GM12875 (cell line): Measurements from ENCODE around the gene DIPK1A.
"Not testable (repeated sequence)": the region's sequence is repeated elsewhere in the genome, so short reads cannot be mapped to it uniquely, and the experiment has no call there.

Experiments
- H3K4me3 ChIP-seq: one replicate; pipeline ENCODE4 v1.5.1; 2011; ENCODE audit warnings: low read depth, low read length, control low read depth
- TF ChIP-seq, protein P1 (sequence below): IDR thresholded peaks from 2 replicates; pipeline ENCODE4 v1.5.1; 2011; ENCODE audit warnings: low read depth, mild to moderate bottlenecking, control low read depth, inconsistent platforms, low read length, moderate library complexity, borderline replicate concordance; ENCODE audit not compliant: insufficient read depth

Gene DIPK1A

GRCh38 chr1:92980732-92981647 lies 19.7 kb upstream of the DIPK1A start:
- TF ChIP-seq, protein P1, sequence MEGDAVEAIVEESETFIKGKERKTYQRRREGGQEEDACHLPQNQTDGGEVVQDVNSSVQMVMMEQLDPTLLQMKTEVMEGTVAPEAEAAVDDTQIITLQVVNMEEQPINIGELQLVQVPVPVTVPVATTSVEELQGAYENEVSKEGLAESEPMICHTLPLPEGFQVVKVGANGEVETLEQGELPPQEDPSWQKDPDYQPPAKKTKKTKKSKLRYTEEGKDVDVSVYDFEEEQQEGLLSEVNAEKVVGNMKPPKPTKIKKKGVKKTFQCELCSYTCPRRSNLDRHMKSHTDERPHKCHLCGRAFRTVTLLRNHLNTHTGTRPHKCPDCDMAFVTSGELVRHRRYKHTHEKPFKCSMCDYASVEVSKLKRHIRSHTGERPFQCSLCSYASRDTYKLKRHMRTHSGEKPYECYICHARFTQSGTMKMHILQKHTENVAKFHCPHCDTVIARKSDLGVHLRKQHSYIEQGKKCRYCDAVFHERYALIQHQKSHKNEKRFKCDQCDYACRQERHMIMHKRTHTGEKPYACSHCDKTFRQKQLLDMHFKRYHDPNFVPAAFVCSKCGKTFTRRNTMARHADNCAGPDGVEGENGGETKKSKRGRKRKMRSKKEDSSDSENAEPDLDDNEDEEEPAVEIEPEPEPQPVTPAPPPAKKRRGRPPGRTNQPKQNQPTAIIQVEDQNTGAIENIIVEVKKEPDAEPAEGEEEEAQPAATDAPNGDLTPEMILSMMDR = no peak
- H3K4me3 ChIP-seq = no peak overlapping the region

GRCh38 chr1:92975551-92976232 lies 14.4 kb upstream of the DIPK1A start:
- TF ChIP-seq, protein P1 = no peak
- H3K4me3 ChIP-seq = no peak overlapping the region

- H3K4me3 ChIP-seq = not testable (repeated sequence)
These were observed 12.8 kb upstream of the DIPK1A start for GRCh38 chr1:92974112-92974511.

DNA sequence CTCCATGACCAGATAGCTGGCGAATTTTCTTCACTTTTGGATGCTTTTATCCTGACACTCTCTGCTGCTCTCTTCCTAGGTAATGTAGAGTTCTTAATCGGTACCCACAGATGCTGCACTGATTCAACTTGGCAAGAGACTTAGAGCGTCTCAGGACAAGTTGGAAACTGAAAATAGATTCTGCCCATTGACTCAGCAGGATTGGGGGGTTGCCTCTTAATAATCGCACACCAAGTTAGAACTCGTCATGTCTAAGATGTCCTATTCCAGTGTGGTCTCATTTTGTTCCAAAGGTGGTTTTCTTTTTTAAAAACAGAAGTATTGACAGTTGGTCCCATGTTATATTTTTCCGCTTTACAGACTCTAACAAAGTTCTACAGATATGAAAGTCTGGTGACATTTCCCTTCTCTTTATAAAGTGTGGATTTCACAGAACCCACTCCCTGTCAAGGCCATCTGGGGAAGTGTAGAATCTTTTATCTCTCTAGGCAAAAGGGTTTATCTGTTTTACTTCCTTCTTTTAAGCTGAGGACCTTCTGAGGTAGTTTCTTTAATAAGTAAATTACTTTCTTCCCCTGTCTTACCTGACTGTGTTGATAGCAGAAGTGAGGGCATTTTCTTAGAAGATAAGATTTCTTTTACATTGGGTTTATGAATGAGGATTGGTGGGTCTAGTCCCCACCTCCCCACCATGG lies 12.1 kb upstream of the DIPK1A start:
- TF ChIP-seq, protein P1 = no peak
- H3K4me3 ChIP-seq = no peak overlapping the region

DNA sequence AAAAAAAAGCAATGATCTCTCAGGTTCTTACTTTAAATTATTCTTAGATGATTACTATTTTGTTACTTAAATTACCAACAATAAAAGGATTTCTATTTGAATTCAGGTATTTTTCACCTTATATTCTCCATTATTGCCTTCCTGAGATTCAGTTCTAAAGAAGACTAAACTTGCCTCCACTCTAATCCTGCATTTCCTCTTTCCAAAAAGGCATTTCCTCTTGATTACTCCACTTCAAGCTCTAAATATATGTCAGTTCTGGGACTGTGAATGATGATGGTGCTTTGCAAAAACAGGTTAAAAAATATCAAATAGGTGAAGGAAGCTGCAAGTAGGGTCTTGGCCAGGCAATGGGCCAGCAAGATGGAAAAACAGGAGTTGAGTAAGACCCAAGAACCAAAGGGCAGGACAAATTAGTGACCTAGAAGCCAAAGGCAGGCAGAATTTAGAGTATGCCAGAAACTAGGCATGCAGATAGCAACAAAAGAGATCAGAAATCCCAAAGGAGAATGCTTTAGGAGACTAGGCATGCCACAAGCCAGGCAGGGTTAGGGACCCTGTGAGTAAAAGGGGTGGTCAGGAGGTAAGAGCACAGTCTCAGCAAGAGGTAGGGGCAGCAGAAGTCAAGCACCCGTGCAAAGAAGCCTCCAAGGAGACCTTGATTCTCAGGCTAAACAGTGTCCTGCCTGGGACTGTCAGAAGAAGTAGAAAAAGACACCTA lies 11.3 kb upstream of the DIPK1A start:
- TF ChIP-seq, protein P1 = no peak
- no peak overlapping the region for H3K4me3 ChIP-seq

DNA sequence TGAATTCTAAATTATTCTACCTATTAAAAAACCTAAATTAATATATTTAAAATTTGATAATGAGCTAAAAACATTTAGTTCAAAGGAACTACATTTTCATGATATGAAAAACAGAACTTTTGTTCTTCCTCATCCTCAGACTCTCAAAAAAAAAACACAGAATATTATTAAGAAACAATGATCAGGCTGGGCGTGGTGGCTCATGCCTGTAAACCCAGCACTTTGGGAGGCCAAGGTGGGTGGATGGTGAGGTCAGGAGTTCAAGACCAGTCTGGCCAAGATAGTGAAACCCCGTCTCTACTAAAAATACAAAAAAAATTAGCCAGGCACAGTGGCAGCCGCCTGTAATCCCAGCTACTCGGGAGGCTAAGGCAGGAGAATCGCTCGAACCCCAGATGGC lies 10.7 kb upstream of the DIPK1A start:
- H3K4me3 ChIP-seq = not testable (repeated sequence)

DNA sequence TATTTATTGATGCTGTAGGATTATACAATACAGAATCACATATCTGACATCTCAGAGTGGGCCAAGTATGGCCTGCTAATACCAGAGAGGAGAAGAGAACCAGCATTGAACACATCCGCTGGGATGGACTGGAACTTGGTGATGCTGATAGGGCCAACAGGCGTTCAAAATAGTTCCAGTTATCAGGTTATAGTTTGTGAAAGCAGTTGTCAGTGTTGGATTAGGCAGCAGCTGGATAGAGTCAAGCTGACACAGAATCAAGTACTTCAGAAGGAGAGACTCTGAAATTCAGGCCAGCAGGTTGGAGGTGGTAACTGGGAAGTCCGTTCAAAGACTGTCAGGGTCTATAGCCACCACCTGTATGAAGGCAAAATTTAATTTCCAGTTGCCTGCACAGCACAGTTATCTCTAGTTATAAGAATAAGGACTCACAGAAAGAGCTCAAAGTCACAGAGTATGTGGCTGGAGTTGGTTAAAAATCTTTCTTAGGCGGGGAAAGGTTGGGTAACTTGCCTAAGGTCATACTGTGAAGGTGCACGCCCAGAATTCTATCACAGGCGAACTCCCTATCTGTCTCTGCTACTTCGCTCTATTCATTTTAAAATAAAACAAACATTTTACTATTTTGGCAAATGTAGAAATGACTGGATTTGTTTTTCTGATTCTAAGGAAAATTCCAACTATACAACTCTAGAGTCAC lies 9.9 kb upstream of the DIPK1A start:
- TF ChIP-seq, protein P1 = no peak
- H3K4me3 ChIP-seq = no peak overlapping the region
